ENCODE measurements around the gene GPBAR1.

DNA sequence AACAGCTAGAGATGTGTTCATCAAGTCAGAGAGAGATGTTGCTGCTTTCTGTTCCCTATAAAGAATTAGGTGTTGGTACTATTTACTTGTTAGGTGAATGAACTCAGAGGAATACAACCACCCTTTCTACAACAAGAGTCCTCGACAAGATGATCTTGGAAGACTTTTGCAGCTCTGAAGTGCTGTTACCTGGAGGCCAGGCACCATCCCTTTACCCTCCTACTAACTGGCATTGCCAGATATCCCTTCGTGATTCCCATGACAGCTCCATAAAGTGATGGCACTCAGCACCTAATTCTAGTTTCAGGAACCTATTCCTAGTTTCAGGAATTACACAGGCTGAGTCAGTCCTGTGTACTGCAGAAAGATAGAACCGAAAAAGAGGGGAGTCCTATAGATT, 33.9 kb upstream of the GPBAR1 start:
- TF ChIP-seq, protein P1, sequence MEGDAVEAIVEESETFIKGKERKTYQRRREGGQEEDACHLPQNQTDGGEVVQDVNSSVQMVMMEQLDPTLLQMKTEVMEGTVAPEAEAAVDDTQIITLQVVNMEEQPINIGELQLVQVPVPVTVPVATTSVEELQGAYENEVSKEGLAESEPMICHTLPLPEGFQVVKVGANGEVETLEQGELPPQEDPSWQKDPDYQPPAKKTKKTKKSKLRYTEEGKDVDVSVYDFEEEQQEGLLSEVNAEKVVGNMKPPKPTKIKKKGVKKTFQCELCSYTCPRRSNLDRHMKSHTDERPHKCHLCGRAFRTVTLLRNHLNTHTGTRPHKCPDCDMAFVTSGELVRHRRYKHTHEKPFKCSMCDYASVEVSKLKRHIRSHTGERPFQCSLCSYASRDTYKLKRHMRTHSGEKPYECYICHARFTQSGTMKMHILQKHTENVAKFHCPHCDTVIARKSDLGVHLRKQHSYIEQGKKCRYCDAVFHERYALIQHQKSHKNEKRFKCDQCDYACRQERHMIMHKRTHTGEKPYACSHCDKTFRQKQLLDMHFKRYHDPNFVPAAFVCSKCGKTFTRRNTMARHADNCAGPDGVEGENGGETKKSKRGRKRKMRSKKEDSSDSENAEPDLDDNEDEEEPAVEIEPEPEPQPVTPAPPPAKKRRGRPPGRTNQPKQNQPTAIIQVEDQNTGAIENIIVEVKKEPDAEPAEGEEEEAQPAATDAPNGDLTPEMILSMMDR (IDR thresholded peaks at IDR 0.05): no peak
- no peak for TF ChIP-seq POLR2A (IDR thresholded peaks at IDR 0.05)
- TF ChIP-seq EP300 (IDR thresholded peaks at IDR 0.05): no peak

Data from ovary (tissue), 3 donors.